ENCODE measurements around the gene SULT1C2. TPM values are rescaled to one million over a fixed set of nuclear protein-coding genes. Genes with fewer than 3 reads are reported as not detected.
"Not testable (repeated sequence)": the region's sequence is repeated elsewhere in the genome, so short reads cannot be mapped to it uniquely, and the experiment has no call there.

SULT1C2 gene
- polyA plus RNA-seq, 1 experiment = 0.04 TPM

DNA sequence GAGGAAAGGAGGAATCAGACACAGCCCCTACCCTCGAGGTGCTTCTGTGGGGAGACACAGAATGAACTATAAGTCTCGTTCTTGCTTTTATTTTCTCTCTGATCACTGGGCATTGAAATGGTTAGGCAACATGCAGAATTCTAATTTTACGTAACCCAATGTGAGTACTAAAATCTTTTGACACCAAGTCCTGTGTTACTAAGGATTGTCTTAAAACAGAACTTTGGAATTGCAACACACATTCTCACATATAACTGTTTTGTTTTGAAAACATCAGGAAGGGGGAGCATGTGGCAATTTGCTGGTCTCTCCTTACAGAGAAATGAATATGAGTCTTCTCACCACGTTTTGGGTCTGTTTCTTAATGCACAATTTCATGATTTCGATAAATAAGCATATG lies 65.4 kb downstream of the SULT1C2 start:
- ChIA-PET POLR2A (no interaction called here), CTCF (interaction anchor here (1.2 to 2.0 kb wide), 3 partner anchors 229 to 232 kb away, joined by 3 to 5 read pairs (median 5); no protein-coding TSS in a partner anchor)
- Histone ChIP-seq H3K27ac (ENCODE audit: low read depth, low read length) (no peak overlapping the region), H3K4me3 (ENCODE audit: low read depth, low read length) (no peak overlapping the region), H3K27me3 (ENCODE audit: control insufficient read depth, insufficient read depth, low read length) (peaks cover 2% of the 10 kb centered on the region), H3K9me3 (ENCODE audit: control insufficient read depth, insufficient read depth, low read length) (no peaks in the 10 kb centered on the region)
- DNase-seq (ENCODE audit: low read depth, low spot score) = no peak
- no peak for TF ChIP-seq CTCF (IDR thresholded peaks at IDR 0.05; ENCODE audit: low read depth, low read length)

DNA sequence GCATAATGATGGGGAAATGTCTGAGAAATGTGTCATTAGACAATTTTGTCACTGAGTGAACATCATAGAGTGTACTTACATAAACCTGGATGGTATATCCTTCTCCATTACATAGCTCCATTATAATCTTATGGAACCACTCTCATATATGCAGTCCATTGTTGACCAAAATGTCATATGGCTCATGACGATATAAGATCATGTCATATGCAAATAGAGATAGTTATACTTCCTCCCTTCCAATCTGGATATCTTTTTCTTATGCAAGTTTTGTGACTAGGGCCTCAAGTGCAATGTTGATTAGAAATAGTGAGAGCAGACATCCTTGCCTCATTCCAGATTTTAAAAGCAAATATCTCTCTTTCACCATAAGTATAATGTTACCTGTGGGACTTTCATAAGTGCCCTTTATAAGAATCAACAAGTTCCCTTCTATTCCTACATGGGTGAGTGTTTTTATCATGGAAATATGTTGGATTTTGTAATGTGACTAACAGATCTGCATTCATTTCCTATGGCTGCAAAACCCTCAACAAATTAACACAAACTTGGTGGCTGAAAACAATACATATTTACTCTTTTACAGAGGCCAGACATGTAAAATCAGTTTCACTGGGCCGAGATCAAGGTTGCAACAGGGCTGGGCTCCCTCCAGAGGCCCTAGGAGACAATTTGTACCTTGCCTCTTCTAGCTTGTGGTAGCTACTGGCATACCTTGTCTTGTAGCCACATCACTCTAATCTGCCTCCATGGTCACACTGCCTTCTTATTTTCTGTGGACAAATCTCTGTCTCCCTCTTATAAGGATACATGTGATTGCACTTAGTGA lies 67.4 kb downstream of the SULT1C2 start:
- POLR2A ChIA-PET = interaction anchor here (0.6 kb wide), 1 partner anchor 180 kb away, joined by 3 read pairs; no protein-coding TSS in a partner anchor
- H3K4me3 ChIP-seq (ENCODE audit: low read depth, low read length) = no peak overlapping the region
- no peak overlapping the region for H3K27ac ChIP-seq (ENCODE audit: low read depth, low read length)
- no peak for TF ChIP-seq CTCF (IDR thresholded peaks at IDR 0.05; ENCODE audit: low read depth, low read length)
- peaks cover 2% of the 10 kb centered on the region for H3K27me3 ChIP-seq (ENCODE audit: control insufficient read depth, insufficient read depth, low read length)
- H3K9me3 ChIP-seq (ENCODE audit: control insufficient read depth, insufficient read depth, low read length) = no peaks in the 10 kb centered on the region
- CTCF ChIA-PET = no interaction called here
- no peak for DNase-seq (ENCODE audit: low read depth, low spot score)

GRCh38 chr2:108359336-108359735 lies 70.6 kb downstream of the SULT1C2 start:
- CTCF ChIA-PET; H3K27me3 ChIP-seq (ENCODE audit: control insufficient read depth, insufficient read depth, low read length); DNase-seq (ENCODE audit: low read depth, low spot score); POLR2A ChIA-PET; H3K9me3 ChIP-seq (ENCODE audit: control insufficient read depth, insufficient read depth, low read length); H3K27ac ChIP-seq (ENCODE audit: low read depth, low read length); H3K4me3 ChIP-seq (ENCODE audit: low read depth, low read length): not testable (repeated sequence)

Other genes starting within 250 kb of the SULT1C2 start
- gene SULT1C3, start 48.9 kb upstream of the SULT1C2 start, polyA plus RNA-seq (2011; rRNA removed) = not detected in 2 replicates
- 4.0 and 4.1 TPM in 2 replicates for gene SULT1C4, start 89.1 kb downstream of the SULT1C2 start, polyA plus RNA-seq (2011; rRNA removed)
- 13.2 and 19.5 TPM in 2 replicates for gene GCC2, start 160.3 kb downstream of the SULT1C2 start, polyA plus RNA-seq (2011; rRNA removed)
- gene LIMS1, start 245.6 kb downstream of the SULT1C2 start, polyA plus RNA-seq (2011; rRNA removed) = 87.3 and 95.0 TPM in 2 replicates